ENCODE measurements around the gene ARPC5L.
A peak's percentile ranks its signal among the peaks of the same experiment; 100 is the strongest.
"Not testable (repeated sequence)": the region's sequence is repeated elsewhere in the genome, so short reads cannot be mapped to it uniquely, and the experiment has no call there.

Gene ARPC5L

DNA sequence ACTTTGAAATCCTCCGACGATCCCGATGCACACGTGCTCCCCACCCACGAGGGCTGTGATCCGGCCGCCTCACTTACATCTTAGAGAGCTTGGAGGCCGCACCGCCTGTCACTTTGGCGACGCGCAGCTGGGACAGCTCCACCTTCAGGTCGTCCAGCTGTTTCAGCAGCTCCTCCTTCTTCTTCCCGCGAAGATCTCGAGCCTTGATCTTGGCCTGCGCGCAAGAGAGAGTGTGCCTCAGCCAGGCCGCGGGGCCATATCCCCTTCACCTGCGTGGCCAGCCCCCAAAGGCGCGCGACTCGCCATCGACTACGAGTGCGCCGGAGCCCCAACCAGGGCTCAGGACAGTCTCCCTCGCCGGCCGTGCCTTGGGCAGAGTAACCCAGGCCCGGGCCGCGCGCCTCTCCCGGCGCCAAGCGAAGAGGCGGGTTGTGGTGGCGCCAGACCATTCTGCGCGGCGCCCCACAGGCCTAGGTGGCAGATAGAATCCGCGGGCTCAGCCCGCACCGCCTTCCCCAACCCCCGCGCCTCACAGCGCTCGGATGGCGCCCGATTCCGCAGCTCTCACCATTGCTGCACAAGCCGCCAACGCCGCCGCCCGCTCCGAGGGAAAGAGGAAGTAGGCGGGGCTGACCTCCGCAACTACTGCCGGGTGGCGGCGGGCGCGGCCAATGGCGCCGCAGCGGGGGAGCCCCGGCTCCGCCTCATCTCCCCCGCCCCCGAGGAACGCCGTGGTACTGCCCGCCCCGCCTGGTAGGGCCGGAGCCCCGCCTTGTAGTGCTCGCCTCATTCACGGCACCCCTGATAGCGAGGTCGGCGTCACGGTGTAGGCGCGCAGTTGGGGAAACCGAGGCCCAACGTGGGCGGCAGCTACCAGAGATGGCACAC, at the start of gene ARPC5L, which contains the start of gene RPL35:
Gene ARPC5L (plus strand): TSS at position 789 of the 888 bp plus-strand sequence. CDS start 7,161 bp downstream, outside the sequence.
Gene RPL35 (minus strand): TSS at position 616 of the 888 bp plus-strand sequence. CDS start 45 bp downstream, at position 571.
- peak; percentile 81 to 82 for DNase-seq (ENCODE audit: low read depth in 2 of 2)

- DNase-seq (ENCODE audit: low read depth in 2 of 2), result peak; percentile 95 to 96
Observed at GRCh38 chr9:124812441-124812876, 49.5 kb upstream of the ARPC5L start.

DNA sequence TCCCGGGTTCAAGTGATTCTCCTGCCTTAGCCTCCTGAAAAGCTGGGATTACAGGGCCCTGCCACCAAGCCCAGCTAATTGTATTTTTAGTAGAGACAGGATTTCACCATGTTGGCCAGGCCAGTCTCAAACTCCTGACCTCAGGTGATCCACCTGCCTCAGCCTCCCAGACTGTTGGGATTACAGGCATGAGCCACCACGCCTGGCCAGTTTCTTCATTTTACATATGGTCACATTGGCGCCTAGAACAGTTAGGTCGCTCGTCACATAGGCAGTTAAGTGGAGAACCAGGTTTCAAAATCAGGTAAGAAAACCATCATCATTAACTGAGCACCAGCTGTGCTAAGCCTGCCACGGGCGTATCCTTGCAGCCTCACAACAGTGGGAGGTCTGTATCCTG, 48.9 kb upstream of the ARPC5L start:
- DNase-seq (ENCODE audit: low read depth in 2 of 2), result no peak

DNA sequence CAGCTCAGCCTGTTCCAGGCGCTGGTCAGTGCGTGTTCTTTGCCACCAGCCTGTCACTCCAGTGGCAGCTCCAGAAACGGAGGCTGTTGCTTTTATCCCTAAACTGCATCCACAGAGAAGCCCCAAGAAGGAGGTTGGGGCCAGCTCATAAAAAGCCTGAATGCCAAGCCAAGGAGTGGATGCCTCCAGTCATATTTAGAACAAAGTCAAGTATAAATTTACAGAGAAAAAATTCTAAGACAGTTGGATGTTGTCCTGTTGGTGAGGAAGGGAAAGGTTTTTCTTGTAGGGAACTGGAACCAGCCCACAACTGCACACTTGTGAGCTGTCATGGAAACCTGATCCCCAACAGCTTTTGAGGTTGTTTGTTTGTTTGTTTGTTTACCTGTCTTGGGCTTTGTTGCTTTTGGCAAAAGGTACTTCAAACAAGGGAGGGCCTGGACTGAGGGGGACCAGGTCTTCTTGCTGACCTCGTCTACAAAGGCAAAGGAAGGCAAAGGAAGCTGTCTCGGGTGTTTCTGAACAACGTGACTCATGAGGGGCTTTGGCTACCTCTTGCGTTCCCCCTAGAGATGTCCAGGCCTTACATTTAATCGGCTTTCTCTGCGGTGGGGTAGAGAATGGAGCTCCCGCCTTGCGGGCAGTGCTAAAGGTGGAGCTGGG, 48.3 kb upstream of the ARPC5L start:
- DNase-seq (ENCODE audit: low read depth in 2 of 2), result no peak

- DNase-seq (ENCODE audit: low read depth in 2 of 2), result no peak
Observed at GRCh38 chr9:124814164-124814535, 47.8 kb upstream of the ARPC5L start.

- DNase-seq (ENCODE audit: low read depth in 2 of 2), result no peak
Observed at GRCh38 chr9:124815601-124816000, 46.3 kb upstream of the ARPC5L start.

- no peak for DNase-seq (ENCODE audit: low read depth in 2 of 2)
Observed at GRCh38 chr9:124818431-124819281, 43.3 kb upstream of the ARPC5L start.

DNA sequence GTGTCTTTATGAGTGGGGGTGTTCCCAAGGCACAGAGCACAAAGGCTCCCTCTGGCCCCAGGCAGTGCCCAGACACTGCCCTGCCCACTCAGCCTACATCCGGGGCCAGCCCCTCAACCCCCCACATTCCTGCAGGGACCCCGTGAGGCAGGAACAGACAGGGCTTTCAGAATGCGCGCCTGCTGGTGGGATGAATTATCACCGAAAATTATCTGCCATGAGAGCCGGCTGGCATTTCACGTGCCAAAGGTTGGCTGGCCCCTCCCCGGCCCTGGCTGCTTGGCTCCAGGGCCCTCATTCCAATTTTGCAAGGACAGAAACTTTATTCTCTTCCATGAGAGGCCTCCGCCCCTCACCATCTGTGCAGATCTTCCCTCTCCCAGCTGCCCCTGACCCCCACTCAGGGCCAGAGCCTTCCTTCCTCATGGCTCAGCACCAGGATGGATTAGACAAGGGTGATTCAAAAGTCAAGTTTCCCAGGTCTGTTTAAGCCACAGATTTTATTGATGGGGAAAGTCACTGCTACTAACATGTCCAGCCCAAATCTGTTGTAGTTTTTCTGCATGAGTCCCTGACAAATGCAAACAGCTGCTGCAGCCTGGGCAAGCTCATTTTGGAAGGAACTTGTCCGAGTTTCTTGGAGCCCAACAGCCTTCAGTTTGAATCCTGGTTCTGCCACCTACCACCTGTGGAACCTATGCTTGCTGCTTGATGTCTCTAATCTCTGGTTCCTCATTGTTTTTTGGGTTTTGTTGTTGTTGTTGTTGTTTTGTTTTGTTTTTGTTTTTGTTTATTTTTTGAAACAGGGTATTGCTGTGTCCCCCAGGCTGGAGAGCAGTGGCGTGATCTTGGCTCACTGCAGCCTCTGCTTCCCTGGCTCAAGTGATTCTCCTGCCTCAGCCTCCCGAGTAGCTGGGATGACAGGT, 41.0 kb upstream of the ARPC5L start:
- DNase-seq (ENCODE audit: low read depth in 2 of 2), result no peak

- DNase-seq (ENCODE audit: low read depth in 2 of 2), result no peak
Observed at GRCh38 chr9:124828489-124829333, 33.2 kb upstream of the ARPC5L start.

GRCh38 chr9:124829334-124829669, 32.6 kb upstream of the ARPC5L start:
- no peak for DNase-seq (ENCODE audit: low read depth in 2 of 2)

DNA sequence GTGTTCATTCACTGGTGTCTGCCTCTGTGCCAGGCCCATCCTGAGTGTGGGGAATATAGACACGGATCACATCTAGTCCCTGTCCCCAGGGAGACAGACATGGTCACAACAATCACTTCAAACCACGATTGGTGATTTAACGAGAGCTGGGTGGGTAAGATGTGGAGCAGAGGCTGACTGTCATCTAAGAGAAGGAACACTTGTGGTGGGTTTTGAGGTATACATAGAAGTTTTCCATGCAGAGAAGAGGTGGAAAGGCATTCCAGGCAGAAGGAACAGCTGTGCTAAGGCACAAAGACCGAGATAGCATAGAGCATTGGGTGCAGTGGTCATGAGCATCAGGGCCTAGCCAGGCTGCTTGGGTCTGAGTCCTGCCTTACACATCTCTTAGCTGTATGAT, 31.3 kb upstream of the ARPC5L start:
- no peak for DNase-seq (ENCODE audit: low read depth in 2 of 2)

DNA sequence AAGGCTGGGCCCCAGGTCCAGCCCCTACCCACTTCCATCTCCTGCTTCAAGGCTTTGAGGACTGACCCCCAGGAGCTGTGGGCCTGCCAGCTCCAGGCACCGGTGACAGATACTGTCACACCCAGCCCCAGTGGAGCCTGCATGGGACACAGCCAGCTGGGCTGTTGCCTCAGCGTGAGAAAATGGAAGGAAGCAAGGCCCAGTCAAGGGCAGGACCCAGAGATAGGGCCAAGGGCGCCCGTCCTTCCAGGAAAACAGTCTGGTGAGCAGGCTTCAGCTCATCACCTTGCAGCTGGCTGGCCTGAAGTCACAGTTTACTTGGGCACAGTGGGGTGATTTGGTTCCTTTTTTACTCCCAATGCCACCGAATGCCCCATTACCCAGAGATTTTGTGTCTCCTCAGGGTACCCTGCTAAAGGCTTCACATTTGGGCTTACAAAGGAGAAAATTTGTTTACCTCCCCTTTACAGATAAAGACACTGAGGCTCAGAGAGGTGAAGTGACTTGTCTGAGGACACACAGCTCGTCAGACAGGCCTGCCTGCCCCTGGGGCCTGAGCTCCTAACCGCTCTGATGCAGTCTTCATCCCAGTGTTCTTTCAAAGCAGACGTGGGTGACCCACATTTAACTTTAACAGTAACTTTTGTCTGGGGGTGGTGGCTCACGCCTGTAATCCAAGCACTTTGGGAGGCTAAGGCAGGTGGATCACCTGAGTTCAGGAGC, 30.1 kb upstream of the ARPC5L start:
- no peak for DNase-seq (ENCODE audit: low read depth in 2 of 2)

GRCh38 chr9:124834591-124834990, 27.3 kb upstream of the ARPC5L start:
- no peak for DNase-seq (ENCODE audit: low read depth in 2 of 2)

DNA sequence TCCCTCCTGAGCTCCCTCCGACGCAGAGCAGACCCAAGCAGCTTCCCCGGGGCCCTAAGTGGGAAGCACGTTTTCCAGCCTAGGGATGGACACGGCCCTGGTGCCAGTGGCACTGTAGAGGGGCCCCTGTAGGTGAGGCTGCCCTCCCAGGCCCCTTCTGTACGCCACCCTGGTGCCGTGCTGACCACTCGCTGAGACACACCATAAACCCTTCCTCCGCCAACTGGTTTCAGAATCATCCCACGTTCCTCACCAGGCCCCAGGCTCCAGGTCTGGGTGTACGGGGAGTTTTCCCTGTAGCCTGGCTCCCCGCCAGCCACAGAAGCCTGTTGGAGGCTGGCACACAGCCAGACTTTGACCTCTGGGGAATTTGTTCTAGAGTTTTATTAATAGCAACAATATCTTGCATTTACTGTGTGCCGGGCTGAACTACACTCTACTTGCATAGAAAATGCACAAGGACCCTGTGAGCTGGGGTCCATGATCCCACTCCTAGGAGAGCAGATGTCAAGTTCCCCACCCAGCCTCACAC, 26.8 kb upstream of the ARPC5L start:
- peak; percentile 49 to 57 for DNase-seq (ENCODE audit: low read depth in 2 of 2)

DNA sequence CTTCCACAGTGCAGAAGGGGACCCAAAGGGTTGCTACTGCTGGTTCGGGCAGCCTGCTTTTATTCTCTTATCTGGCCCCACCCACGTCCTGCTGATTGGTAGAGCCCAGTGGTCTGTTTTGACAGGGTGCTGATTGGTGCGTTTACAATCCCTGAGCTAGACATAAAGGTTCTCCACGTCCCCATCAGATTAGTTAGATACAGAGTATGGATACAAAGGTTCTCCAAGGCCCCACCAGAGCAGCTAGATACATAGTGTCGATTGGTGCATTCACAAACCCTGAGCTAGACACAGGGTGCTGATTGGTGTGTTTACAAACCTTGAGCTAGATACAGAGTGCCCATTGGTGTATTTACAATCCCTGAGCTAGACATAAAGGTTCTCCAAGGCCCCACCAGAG, 23.8 kb upstream of the ARPC5L start:
- DNase-seq (ENCODE audit: low read depth in 2 of 2), result not testable (repeated sequence)

DNA sequence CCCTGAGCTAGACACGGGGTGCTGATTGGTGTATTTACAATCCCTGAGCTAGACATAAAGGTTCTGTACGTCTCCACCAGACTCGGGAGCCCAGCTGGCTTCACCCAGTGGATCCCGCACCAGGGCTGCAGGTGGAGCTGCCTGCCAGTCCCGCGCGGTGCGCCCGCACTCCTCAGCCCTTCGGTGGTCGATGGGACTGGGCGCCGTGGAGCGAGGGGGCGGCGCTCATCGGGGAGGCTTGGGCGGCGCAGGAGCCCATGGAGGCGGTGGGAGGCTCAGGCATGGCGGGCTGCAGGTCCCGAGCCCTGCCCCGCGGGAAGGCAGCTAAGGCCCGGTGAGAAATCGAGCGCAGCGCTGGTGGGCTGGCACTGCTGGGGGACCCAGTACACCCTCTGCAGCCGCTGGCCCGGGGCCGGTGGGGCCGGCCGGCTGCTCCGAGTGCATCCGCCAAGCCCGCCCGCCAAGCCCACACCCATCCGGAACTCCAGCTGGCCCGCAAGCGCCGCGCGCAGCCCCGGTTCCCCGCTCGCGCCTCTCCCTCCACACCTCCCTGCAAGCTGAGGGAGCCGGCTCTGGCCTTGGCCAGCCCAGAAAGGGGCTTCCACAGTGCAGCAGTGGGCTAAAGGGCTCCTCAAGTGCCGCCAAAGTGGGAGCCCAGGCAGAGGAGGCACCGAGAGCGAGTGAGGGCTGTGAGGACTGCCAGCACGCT, 23.2 kb upstream of the ARPC5L start:
- DNase-seq (ENCODE audit: low read depth in 2 of 2), result not testable (repeated sequence)

- DNase-seq (ENCODE audit: low read depth in 2 of 2), result no peak
Observed at GRCh38 chr9:124839612-124840299, 22.2 kb upstream of the ARPC5L start.

GRCh38 chr9:124840300-124840833, 21.6 kb upstream of the ARPC5L start:
- DNase-seq (ENCODE audit: low read depth in 2 of 2), result no peak

Measured in fibroblast of skin of left biceps (primary cell).